CD1c-positive myeloid dendritic cell (primary cell): Measurements from ENCODE around the gene CMSS1.

Experiments used
- DNase-seq: peaks from one replicate; pipeline ENCODE4 v3.0.0-alpha.2; 2016; ENCODE audit errors: extremely low spot score

Gene CMSS1

GRCh38 chr3:100057716-100058575 lies 240.3 kb downstream of the CMSS1 start:
- no peak for DNase-seq

DNA sequence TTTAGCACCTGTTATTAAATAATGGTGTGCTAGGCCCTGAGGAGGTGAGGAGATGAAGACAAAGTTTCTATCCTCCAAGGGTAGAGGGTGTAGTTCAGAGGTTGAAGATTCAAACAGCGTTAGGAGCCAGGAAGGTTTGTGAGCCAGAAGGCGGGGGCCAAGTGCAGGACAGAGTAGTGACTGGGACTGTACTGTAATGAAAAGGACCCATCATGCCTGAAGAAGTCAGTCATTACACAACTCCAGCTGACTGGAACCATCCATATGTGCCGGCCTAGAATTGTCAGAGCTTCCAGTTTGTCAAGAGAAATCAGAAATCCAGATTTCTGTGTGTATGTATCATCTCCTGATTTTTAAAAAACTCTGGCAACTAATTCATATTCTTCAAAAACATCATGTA lies 241.8 kb downstream of the CMSS1 start:
- DNase-seq, result no peak

DNA sequence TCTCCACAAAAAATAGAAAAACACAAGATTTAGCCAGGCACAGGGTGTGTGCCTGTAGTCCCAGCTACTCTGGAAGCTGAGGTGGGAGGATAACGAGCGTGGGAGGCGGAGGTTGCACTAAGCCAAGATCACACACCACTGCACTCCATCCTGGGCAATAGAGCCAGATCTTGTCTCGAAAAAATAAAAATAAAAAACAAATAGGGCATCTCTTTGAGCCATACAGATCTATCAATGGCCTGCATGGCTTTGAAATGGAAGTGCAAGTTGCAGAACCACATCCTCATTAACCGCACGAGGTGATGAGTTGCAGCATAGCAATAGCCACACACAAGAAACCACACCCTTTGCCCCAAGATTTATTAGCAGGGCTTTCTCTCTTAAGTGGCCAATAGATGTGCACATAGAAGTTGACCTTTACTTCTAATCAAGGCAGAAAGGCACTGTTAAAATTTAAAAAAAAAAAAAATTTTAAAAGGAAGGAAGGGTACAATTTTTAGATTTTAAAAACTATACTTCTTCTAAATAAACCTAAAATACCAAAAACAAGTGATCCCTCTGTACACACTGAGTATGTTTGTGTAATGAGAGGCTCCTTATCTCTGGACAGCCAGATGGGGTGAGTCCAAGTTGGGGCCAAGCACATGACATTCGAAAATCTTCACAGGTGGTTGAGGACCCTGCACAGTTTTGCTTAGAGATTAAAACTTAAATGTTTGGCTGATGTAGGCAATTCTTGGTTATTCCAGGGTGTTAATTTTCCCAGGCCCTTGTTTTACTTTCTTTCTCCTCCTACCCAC lies 243.2 kb downstream of the CMSS1 start:
- peak; percentile 27 for DNase-seq

- DNase-seq, result no peak
Observed at GRCh38 chr3:100062665-100063064, 245.0 kb downstream of the CMSS1 start.

GRCh38 chr3:100063929-100064461 lies 246.3 kb downstream of the CMSS1 start:
- DNase-seq, result no peak

- no peak for DNase-seq
Observed at GRCh38 chr3:100067589-100067988, 249.9 kb downstream of the CMSS1 start.

DNA sequence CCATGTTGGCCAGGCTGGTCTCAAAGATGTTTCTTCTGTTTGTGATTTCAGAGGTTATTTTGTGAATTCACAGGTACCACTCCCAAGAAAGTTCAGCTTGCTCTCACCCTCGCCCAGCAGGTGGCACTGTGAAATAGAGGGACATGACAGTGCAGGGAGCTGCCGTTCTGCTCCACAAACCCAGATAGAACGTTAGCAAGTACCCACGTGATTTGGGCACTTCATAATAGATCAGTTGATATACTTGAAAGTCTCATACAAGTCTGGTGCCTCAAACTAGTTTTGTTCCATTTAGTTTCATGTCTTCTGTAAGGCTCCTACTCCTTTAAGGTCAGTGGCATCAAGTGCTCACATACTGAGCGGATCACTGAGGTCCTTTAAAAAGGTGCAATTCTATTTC lies 251.2 kb downstream of the CMSS1 start:
- DNase-seq, result peak; percentile 77

DNA sequence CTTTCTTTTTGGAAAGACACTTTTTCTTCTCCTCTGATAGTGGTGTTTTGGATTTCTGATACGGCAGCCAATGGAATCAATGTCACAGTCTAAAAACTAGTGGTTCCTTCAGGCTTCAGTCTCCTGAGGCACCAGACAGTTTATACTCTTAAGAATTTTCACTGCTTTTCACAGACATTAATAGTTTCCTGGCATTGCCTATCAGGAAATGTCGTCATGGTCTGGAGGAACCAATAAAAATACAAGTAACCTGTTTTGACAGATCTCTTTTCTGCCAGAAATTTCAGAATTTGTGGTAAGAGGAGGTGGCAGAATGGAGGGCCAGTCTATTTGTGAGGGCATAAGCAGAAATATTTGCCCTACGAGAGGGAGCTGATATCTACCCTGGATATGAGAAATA lies 251.8 kb downstream of the CMSS1 start:
- DNase-seq, result no peak

GRCh38 chr3:100072326-100073048 lies 254.8 kb downstream of the CMSS1 start:
- DNase-seq, result peak; percentile 83

DNA sequence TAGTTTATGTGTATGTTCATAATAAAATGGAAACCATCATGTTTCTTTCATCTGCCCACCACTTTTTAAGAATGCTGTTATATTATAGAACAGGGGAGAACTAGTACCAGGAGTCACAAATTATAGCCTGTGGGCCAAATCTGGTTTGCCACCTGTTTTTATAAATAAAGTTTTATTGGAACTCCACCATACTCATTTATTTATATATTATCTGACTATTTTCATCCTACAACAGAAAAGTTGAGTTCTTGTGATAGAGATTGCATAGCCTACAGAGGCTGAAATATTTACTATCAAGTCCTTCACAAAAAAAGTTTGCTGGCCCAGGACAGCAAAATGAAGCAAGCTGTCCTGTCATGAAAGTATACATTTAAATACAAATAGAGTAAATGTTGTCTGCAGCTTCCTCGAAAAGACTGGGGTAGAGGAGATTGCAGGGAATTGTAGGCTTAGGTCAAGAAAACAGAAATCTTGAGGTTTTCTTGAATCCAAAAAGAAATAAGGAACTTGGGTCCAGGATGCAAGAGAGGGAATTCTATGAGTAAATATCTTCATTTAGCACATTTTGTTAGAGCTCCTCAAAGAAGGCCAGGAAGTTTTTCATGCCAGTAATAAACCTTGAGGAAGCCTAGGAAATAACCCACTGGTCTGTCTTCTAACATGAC lies 255.5 kb downstream of the CMSS1 start:
- peak; percentile 60 for DNase-seq

- DNase-seq, result peak; percentile 81
Observed at GRCh38 chr3:100073714-100074307, 256.1 kb downstream of the CMSS1 start.

GRCh38 chr3:100075196-100075595 lies 257.5 kb downstream of the CMSS1 start:
- no peak for DNase-seq

GRCh38 chr3:100075851-100076730 lies 258.4 kb downstream of the CMSS1 start:
- DNase-seq, result no peak

DNA sequence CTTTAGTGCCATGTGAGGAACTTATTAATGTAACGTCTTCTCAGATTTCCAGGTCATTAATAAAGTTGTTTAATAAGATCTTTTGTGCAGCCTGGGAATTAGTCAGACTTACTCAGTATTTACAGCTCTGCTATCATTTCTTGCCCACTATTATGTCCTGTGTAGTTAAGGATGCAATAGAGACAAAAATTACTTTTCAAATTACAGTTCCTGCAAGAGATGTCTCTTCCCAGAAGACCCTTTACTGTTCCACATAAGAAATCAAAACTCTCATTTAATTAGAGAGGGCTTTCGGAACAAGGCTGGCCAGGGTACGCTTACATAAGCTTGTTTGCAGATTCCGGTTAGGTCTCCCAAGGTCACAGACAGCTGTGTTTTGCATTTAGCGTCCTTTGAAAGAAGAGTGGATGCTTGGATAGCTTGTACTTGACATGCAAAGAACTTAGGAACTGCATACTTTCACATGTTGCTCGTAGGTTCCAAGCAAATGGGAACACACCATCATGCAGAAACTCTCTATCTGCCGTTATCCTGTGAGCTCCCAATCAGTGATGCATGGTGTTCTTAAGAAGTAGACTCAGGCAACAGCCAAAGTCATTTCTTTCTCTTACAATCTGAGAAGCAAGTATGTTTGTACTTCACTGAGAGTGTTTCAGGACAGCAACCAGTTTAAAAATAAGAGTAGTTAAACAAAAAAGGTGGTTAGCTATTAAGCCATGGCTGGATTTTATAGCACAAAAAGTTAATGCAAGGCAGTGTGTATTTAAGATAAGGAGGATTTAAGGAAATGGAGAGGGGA lies 259.3 kb downstream of the CMSS1 start:
- no peak for DNase-seq

DNA sequence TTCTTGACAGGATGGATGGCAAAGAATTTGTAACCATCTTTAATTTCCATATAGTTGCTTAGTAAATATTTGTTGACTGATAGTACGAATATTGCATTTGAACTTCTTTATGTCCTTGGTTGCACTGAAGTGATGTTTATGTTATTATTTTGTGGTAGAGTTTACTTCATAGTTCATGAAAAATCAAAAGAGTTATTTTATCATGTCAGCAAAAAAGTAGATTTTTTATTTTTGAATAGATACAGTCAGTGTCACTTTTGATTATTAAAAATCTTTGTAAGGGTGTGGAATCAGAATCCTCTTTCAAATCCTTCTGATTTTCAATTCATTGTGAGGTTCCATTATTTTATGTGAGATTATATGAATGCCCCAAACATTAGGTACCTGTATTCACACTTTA lies 261.7 kb downstream of the CMSS1 start:
- no peak for DNase-seq

- no peak for DNase-seq
Observed at GRCh38 chr3:100080573-100080972, 262.9 kb downstream of the CMSS1 start.

- no peak for DNase-seq
Observed at GRCh38 chr3:100081311-100081710, 263.6 kb downstream of the CMSS1 start.

DNA sequence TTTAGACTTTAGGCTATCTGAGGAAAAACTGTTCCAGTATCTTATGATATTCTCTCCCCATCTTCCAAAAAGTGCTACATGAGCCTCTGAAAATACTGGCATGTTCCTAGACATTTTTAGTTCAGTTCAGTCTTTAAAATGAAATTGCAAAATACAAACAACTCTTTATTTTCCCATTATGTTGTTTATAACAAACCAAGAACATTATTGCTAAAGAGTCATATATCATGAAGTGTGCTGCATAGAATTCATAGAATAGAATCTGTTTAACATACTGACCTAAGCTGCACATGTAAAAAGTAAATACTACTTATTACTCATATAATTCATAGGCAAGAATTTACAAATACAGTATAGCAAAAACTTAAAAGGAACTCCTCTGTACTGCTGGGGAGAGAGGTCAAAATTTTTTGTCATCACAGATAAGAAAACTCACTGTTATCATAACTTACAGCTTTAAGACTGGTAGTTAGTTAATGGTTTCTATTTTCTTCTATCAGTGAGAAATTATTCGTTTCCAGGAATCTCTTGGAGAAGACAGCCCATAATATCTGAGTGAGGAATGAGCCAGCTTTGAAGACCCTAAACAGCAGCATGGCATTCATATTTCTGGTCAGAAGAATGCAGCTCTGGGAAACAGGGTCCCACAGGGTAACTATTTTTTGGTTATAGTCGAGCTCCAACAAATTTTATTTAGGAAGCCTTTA lies 264.5 kb downstream of the CMSS1 start:
- DNase-seq, result no peak

DNA sequence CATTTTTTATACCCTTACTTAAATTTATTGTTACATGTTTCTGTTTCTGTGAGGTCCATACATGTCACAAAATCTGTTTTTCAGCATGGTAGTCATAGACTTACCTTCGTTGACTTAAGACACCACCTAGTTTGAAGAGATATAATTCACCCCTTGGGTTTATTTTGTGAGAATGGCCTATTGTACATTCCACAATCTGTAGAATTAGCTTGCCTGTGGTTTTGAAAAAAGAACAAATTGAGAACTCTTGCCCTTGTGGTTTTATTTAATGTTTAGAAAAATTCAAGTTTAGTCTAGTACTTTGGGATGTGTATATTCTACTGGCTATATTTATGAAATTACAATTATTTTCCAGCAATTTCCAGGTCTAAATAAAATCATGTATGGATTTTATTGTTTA lies 265.1 kb downstream of the CMSS1 start:
- no peak for DNase-seq
